ENCODE data around the gene KLF6.

KLF6 gene

GRCh38 chr10:3765146-3765545, 19.9 kb downstream of the KLF6 start:
- no peaks in the 10 kb centered on the region for H3K36me3 Mint-ChIP-seq (ENCODE audit: low read depth)
- no peak for DNase-seq
- peaks cover 21% of the 10 kb centered on the region for H3K27me3 Mint-ChIP-seq (ENCODE audit: low read depth, poor library complexity)
- no peak overlapping the region for H3K27ac Mint-ChIP-seq
- no peaks in the 10 kb centered on the region for H3K9me3 Mint-ChIP-seq
- peaks cover 52% of the 10 kb centered on the region for H3K4me1 Mint-ChIP-seq
- H3K4me3 Mint-ChIP-seq: no peak overlapping the region
- TF ChIP-seq CTCF (IDR thresholded peaks at IDR 0.05): no peak

GRCh38 chr10:3764626-3765112, 20.3 kb downstream of the KLF6 start:
- no peak overlapping the region for H3K4me3 Mint-ChIP-seq
- no peaks in the 10 kb centered on the region for H3K36me3 Mint-ChIP-seq (ENCODE audit: low read depth)
- DNase-seq: no peak
- no peak for TF ChIP-seq CTCF (IDR thresholded peaks at IDR 0.05)
- H3K27me3 Mint-ChIP-seq (ENCODE audit: low read depth, poor library complexity): peaks cover 22% of the 10 kb centered on the region
- H3K27ac Mint-ChIP-seq: no peak overlapping the region
- H3K4me1 Mint-ChIP-seq: peaks cover 52% of the 10 kb centered on the region
- no peaks in the 10 kb centered on the region for H3K9me3 Mint-ChIP-seq

DNA sequence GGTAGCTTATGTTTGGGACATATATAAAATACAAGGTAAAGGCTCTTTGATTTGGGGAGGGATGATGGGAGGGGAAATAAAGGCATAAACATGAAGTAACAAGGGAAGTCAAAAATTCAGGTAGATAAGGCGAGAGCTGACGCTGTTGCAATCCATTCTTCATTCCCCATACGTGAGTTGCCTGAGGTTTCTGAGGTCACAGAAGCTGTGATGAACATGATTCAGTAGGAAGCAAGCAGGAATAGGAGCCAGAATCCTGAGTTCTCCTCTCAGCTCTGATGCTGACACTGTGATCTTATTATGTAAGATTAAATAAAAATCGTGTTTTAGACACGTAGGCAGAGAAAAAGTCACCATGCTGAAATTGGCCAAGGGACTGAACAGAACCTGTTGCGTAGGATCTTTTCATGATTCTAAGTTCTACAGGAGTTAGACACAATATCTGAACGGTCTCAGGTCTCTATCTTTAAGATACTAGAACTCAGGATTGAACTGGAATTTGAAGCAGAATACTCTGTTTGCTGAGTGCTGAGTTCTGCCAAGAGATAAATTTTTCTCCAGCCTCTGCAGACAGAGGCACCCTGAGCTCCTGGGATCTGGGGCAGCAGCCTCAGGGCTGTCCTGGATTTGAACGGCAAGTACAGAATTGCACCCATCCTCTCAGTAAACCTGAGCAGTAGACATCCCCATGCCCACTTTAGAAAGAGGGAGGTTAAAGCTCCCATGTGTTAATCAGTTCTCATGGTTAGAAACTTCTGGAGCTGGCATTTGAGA, 21.0 kb downstream of the KLF6 start:
- DNase-seq: no peak
- Mint-ChIP-seq H3K27me3 (ENCODE audit: low read depth, poor library complexity) (peaks cover 22% of the 10 kb centered on the region), H3K9me3 (no peaks in the 10 kb centered on the region), H3K4me1 (peaks cover 52% of the 10 kb centered on the region), H3K27ac (no peak overlapping the region), H3K36me3 (ENCODE audit: low read depth) (no peaks in the 10 kb centered on the region), H3K4me3 (no peak overlapping the region)
- TF ChIP-seq CTCF (IDR thresholded peaks at IDR 0.05): no peak

DNA sequence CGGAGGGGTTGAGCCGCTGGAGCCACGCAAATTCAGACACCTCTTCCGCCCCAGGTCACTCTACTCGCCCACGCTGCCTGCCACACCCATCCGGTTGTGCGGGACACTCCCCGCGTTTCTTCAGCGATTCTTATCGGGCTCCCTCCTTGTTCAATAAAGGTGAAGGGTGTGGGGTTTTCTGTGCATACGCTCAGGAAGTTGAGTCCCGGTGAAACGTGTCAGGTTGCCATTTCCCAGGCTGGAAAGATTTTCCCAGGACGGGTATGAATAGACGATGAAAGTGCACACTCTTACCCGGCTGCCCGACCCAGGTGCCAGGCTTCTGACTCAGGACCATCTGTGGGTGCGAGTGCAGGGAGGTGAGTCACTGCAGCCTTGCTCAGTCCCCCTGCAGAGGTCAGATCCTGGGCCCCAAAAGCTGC, 22.0 kb downstream of the KLF6 start:
- Mint-ChIP-seq H3K4me1 (peaks cover 50% of the 10 kb centered on the region), H3K36me3 (ENCODE audit: low read depth) (no peaks in the 10 kb centered on the region), H3K27me3 (ENCODE audit: low read depth, poor library complexity) (peaks cover 24% of the 10 kb centered on the region), H3K4me3 (no peak overlapping the region), H3K27ac (no peak overlapping the region), H3K9me3 (no peaks in the 10 kb centered on the region)
- no peak for TF ChIP-seq CTCF (IDR thresholded peaks at IDR 0.05)
- no peak for DNase-seq

- DNase-seq: no peak
- TF ChIP-seq CTCF (IDR thresholded peaks at IDR 0.05): no peak
- Mint-ChIP-seq H3K27ac (no peak overlapping the region), H3K9me3 (no peaks in the 10 kb centered on the region), H3K27me3 (ENCODE audit: low read depth, poor library complexity) (peaks cover 22% of the 10 kb centered on the region), H3K4me1 (peaks cover 55% of the 10 kb centered on the region), H3K4me3 (no peak overlapping the region), H3K36me3 (ENCODE audit: low read depth) (no peaks in the 10 kb centered on the region)
Measured at GRCh38 chr10:3762309-3762708, 22.7 kb downstream of the KLF6 start.

DNA sequence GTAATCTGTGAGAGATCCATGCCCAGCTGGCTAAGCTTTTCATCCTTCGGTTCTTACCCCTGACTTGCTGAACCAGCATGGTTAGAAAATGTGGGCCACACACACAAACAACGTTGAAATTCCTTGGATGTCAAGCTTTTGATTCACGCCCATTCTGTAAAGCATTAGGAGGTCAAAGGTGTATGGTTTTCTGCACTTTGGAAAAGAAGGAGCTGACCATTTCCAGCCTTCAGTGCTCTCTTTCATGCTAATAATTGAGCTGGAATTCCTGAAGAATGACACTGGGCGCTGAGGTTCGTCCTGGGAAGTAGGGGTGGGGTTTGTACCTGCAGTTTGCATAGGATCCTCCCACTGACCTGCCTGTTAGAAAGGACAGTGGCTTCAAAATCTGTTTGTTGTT, 23.1 kb downstream of the KLF6 start:
- Mint-ChIP-seq H3K27ac (no peak overlapping the region), H3K4me3 (no peak overlapping the region), H3K9me3 (no peaks in the 10 kb centered on the region), H3K27me3 (ENCODE audit: low read depth, poor library complexity) (peaks cover 22% of the 10 kb centered on the region), H3K36me3 (ENCODE audit: low read depth) (no peaks in the 10 kb centered on the region), H3K4me1 (peaks cover 57% of the 10 kb centered on the region)
- DNase-seq: no peak
- TF ChIP-seq CTCF (IDR thresholded peaks at IDR 0.05): no peak

Data from nephron progenitor cell (in vitro differentiated cells).